SHP77 treated with DMSO at 0.1 percent for 48 hours (cell line): ENCODE measurements around the gene USP48.

Experiments
- DNase-seq: peaks from one replicate; lab custom pipeline; 2025; lab: John Stamatoyannopoulos, UW

Gene USP48

DNA sequence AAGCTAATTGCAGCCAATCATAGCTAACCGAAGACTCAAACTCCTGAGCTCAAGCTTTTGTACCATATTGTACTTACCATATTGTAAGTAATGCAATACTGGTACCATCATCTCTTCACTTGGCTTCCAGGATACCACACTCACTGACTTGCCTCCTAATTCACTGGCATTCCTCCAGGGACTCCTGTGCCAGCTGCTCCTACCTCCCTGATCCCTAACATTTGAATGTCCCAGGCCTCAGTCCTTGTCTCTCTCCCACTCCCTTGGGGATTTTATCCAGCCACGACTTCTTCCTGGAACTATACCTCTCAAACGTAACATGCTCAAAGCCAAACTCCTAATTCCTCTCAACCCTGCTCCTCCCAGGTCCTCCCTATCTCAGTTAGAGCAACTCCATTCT lies 33.8 kb downstream of the USP48 start:
- no peak for DNase-seq

GRCh38 chr1:21743476-21743875 lies 39.5 kb downstream of the USP48 start:
- DNase-seq, result no peak

GRCh38 chr1:21742578-21742977 lies 40.4 kb downstream of the USP48 start:
- no peak for DNase-seq

GRCh38 chr1:21741206-21741605 lies 41.7 kb downstream of the USP48 start:
- DNase-seq, result no peak

DNA sequence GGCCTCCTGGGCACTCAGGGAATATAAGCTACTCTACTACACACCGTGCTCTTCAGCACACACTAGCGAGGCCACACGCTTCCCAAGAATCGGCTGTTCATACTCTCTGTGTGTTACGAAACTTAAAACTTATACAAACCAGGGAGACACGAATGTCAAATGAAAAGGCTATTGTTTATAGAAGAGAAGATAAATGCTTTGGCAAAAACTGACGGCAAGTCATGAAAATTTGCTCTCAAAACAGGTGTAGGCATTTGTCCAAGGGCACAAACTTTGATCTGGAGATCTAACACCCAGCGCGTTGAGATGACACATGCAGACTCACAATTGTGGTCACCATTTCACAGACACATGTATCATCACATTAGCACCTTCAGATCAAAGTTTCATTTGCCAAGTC lies 46.1 kb downstream of the USP48 start:
- DNase-seq, result no peak

DNA sequence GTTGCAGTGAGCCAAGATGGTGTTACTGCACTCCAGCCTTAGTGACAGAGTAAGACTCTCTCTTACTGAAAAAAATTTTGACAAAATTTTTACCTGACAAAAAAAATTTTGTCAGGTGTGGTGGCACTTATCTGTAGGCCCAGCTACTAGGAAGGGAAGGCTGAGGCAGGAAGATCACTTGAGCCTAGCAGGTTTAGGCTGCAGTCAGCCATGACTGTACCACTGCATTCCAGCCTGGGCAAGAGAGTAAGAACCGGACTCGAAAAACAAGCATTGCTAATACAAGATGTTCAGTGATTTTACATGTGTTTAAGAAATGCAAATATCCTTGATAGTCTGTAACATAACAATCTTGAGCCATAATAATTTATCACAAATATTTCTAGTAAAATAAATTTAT lies 46.9 kb downstream of the USP48 start:
- DNase-seq, result no peak

DNA sequence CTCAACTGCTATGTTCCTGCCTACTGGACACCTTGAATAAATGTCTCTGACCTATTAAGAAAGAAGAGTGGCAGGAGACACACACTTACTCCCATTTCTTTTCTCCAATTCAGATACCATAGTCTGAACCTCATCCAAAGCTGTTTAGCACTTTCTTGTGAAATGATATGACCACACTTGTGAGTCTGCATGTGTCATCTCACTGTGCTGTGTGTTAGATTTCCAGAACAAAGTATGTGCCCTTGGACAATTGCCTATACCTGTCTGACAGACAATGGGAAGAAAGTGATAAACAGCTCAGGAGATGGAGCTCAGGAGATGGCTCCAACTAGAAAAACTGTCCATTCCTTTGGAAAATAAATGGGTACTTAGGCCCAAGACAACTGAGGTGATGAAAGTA lies 48.4 kb downstream of the USP48 start:
- DNase-seq, result no peak

DNA sequence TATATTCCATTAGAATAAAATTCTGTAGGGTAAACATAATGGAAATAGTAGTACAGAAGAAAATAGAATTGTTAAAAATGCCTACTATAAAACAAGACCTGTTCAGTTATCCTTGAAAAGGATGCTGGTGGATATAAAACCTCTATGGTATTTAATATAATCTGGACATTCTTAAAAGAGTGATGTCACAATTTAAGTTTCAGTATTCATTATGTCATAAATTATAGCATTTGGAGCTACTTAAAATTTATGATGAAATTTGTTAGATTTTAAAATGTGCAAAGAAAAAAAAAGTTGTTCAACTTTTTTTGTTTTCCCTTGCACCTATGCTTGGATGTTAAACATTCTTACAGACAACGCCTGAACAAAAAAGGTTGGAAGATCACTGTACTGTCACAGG lies 50.3 kb downstream of the USP48 start:
- no peak for DNase-seq

- no peak for DNase-seq
Measured at GRCh38 chr1:21725748-21726392, 57.1 kb downstream of the USP48 start.

DNA sequence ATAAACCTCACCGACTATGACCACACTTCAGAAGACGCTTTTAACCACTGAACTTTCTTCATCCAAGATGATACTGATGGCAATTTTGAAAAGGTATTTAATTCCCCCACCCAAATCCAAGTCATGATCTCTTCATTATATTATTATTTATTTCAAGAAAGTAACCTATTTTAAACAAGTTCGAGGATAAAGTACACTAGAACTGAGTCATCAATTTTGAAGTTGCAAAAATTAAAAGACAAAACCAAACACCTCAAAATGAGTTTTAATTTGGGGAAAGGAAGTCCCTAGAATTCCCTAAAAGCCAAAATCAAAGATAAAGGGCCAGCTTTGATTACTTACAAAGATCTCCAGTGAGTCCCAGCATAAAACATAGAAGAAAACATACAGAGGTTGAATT lies 58.4 kb downstream of the USP48 start:
- no peak for DNase-seq

- DNase-seq, result no peak
Measured at GRCh38 chr1:21724098-21724497, 58.9 kb downstream of the USP48 start.

DNA sequence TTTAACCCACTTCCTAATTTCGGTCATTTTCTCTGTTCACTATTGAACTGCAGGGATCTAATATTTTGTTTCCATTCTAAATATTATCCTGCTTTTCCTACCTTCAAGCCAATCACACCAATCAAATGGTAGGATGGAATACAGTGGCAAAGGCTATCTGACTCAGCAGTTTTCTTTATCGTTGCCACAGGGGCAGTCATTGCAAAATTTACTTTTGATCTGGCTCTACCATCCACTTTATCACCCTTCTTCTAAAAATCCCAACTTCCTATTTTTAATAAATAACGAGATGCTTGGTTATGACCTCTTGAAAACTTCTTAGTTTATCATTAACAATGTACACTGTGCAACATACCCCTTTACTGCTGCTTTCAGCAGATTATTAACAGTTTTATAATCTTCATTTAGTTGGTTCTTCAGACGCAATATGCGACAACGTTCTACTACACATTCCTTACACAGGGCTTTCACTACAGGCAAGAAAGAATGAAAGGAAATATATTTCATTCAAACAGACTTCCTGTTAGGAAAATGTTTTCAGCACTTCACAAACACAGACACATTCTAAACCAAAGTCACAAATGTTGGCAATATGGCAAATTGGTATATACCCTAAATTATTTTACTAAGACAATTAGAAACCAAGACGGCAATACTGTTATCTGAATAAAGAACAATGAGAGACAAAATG lies 61.5 kb downstream of the USP48 start:
- no peak for DNase-seq

DNA sequence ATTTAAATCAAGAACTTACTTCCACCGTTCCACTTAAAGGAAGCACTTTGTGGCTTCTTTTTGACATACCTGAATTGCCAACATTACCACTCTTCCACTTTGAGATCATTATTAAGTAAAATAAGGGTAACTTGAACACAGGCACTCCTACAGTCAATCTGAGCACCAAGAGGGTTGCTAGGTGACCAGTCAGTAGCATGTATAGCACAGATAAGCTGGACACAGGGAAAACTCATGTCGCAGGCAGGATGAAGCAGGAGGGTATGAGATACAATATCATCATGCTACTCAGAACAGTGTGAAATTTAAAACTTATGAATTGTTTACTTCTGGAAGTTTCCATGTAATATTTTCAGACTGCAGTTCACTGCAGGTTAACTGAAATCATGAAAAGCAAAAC lies 66.8 kb downstream of the USP48 start:
- no peak for DNase-seq

- no peak for DNase-seq
Measured at GRCh38 chr1:21707891-21708290, 75.1 kb downstream of the USP48 start.

DNA sequence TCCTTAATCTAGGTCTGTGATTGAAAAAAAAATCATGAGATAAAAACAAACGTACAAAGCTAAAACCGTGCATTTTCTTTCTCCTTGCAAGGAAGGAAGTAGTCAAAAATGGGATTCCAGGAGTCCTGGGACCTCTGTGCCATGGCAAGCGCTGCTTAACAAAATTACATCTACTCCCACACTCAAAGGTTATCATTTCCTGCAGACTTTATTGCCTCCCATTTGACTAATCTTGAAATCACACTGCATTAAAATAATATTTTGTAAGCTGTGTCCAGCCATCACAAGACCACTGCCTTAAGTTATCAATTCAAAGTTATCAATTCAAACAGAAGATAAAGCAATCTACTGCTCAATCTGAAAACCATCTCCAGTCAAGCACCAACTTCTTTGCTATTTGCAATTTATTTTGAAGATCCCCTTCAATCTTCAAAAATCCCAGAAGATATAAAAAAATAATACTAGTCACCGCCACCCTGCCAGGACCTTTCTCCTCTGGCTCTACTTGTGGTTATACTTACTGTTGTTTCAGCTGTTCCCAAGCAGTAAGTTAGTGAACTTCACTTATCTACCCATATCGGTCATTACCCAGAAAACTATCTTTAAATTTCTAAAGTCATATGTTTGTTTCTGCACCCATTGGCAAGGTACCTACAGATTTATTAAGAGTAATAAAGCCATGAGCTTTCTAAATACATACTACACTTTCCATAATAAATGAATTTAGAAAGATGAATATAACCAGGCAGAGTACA lies 75.7 kb downstream of the USP48 start:
- no peak for DNase-seq

DNA sequence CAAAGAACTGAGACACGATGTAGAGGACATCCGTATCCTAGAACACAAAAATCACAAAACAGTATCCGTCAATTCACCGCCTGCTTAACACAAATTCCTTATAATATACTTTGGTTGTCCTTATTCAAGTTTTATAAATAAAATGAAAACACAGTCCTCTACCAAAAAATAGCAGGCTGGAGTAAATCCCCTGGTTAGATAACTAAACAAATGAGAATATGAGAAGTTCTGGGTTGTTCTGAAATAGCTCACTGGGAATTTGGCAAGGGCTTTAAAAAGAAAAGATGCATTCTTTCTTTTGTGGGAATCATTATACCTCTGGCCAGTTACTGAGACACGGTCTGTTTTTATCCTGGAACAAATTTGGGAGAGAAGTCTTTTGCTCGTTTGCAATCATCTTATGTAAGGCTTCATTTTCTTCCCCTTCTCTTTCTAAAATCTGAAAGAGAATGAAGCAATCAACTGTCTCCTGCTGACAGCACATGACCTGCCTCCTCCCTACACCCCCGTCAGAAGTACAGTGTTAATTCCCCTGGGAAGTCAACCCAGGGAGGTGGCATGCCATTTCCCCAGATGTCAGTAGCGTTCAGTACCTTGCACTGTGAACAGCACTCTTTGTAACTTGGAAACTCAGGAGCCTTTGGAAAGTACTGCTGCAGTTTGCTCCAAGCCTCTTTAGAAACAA lies 76.7 kb downstream of the USP48 start:
- DNase-seq, result no peak

- no peak for DNase-seq
Measured at GRCh38 chr1:21705303-21705980, 77.5 kb downstream of the USP48 start.

DNA sequence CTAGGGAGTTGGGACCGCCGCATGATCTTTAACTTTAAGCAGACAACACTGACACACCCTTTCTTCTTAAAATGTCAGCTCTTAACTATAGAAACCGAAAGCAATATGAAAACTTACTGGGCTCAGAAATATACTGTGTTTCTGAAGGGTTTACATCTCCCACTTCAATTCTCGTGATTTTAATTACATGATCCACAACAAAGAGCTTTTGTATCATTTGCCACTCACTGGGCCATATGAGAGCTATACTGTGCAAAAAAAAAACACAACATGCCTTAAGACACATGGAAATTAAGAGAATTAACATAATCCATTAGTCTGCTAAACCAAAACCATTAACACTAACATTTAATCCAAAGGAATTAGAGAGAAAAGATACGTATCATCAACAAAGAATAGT lies 78.8 kb downstream of the USP48 start:
- DNase-seq, result no peak

DNA sequence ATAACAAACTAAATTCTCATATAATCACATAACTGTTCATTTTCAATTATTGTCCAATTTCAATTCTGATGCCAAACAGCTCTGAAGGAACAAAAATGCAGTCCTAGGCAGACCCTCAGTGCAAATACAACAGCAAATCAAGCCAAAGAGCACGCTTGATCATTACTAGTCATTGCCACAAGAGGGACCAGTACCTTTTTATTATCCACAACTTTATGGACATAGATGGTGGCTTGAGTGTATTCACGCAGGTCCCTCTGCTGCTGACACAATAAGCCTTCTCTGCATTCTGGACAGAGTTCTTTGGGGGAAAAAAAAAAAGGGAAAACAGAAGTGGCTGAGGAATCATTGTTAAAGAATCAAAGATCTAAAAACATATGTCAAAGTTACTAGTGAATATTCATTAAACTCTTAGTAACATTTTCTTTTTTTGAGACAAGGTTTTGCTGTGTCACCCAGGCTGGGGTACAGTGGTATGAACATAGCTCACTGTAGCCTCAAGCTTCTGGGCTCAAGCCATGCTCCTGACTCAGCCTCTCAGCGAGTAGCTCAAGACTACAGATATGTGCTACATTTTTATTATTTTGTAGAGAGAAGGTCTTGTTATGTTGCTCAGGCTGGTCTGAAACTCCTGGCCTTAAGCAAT lies 79.5 kb downstream of the USP48 start:
- no peak for DNase-seq

GRCh38 chr1:21702780-21703179 lies 80.2 kb downstream of the USP48 start:
- DNase-seq, result no peak

GRCh38 chr1:21701401-21701800 lies 81.5 kb downstream of the USP48 start:
- DNase-seq, result no peak

DNA sequence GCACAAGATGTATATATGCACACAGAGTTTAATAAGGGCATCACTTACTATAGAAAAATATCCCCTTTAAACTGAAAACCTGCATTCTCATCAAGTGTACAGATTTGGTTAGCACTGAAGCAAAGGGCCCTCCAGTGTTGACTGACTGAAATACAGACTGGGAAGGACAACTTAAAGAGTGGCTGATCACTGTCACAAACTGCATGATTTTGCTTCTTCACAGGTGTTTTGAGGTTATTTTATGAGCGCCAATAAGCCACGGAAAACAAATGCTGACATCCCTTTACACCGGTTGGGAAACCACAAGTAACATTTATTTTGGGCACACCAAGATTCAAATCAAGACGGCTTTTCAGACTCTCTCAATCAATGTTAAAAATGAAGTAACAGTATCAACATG lies 82.9 kb downstream of the USP48 start:
- DNase-seq, result no peak
